NAMALWA (cell line): Measurements from ENCODE around the gene MROH2B.
"Not testable (repeated sequence)": the region's sequence is repeated elsewhere in the genome, so short reads cannot be mapped to it uniquely, and the experiment has no call there.

Experiments
- DNase-seq: peaks from one replicate; pipeline ENCODE4 v3.0.0-alpha.2; 2015; ENCODE audit warnings: low spot score

The MROH2B gene

DNA sequence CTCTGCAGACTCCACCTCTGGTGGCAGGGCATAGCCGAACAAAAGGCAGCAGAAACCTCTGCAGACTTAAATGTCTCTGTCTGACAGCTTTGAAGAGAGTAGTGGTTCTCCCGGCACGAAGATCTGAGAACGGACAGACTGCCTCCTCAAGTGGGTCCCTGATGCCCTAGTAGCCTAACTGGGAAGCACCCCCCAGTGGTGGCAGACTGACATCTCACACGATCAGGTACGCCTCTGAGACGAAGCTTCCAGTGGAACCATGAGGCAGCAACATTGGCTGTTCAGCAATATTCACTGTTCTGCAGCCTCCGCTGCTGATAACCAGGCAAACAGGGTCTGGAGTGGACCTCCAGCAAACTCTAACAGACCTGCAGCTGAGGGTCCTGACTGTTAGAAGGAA, 48.5 kb downstream of the MROH2B start:
- DNase-seq = not testable (repeated sequence)

DNA sequence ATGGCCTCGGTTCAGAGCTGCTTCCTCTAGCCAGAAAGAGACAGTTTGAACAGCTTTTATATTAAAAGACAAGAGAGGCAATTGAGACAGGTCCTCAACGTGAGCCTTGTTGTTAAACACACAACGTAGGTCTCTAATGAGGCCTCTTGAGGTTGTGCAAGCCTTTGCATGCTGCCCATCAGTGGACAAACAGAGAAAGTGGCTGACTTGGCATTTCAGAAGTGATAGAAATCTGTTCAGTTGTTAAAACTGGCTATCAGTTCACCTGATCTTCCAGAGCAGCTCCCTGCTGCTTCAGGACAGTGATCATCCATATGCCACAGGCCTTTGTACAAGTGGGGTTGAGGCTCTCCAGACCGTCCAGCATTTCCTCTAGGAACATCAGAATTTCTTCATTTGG, 58.8 kb downstream of the MROH2B start:
- no peak for DNase-seq

DNA sequence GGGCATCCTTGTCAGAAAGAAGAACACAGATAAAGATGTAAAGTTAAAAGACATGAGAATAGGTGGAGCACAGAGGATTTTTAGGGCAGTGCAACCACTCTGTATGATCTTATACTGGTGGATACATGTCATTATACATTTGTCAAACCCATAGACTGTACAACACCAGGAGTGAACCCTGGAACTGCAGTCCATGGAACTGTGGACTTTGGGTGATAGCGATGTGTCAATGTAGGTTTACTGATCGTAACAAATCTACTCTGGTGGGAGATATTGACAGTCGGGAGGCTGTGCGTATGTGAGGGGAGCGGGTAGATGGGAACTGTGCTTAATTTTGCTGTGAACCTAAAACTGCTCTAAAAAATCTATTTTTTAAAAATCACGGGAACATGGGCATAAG, 60.6 kb downstream of the MROH2B start:
- no peak for DNase-seq

DNA sequence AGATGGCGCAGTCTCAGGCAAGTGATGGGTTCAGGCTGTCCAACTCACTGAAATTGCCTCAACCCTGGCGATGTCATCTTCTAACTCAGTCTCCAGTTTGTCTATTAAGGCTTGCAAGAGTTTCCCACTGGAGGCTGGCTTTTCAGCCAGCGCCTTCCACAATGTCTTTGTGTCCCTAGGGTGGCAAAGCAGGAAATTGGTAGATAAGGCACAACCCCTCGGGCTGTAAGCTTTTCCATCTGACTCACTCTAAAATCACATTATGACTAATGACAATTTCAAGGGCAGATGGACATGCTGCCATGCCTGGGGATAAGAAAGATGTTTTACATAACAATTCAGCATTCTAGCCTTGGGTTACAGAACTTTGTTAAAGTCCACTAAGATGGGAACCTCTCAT, 61.9 kb downstream of the MROH2B start:
- DNase-seq = no peak

DNA sequence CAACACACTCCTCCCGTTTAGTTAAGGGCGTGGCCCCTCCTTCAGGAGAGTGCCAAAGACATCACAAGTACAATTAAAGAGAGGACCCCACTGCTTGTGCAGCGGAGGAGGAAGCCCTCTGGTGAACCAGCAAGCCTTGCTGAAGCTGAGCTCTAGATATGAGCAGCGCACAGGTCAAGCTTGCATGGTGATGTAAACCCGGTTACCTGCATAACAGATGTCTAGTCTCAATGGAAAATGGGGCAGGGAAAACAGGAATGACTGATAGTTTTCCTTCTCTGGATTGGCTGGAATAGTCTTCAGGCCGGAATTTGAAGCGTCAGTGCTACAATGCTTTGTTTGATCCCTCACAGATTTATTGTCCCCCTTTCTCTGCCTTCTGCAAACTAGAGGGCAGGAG, 66.2 kb downstream of the MROH2B start:
- no peak for DNase-seq

DNA sequence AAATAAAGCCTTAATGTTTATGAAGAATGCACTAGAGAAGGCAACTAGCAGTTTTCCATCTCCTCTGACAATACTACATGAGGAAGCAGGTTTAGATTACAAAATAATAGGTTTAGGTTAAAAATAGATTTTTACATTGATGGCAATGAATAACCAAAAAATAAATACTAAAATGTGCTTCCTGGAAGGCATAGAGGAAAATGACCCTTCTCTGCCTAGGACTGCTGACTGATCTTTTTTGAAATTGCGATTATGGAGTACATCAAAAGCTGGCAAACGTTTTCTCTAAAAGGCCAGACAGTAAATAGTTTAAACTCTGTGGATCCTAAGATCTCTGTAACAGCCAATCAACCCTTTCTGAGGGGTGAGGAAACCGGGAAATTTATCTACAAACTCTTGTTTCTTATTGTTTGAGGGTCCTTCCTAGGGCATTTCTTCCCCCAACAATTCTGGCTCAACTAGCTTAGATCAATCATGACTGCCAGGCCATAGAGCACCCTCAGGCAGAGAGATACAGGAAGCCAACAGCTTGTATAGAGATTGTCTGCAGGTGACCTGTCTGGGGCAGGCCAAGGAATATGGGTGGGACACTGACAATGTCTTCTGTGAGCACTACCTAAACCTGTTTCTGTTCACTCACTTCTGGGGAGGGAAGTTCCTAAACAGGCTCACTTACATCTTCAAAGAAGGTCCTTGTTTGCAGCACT, 67.3 kb downstream of the MROH2B start:
- DNase-seq = no peak

DNA sequence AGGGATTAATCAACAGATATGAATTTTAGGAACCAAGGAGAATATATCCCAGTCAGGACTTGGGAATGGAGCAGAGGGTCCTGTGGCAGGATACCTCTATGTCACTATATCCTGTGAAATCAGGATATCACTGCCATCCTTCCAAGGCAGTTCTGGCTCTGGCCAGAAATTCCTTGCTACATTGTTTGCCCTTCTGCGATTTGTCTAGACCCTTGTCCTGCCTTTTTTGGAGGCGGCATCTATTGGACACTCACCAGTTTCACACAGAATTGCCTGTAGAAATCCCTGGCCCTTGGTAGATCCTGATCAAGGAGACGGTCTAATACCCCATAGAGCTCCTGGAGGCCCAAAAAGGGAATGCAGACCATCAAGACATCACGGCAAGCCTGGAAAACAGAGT, 71.2 kb downstream of the MROH2B start:
- DNase-seq = no peak

DNA sequence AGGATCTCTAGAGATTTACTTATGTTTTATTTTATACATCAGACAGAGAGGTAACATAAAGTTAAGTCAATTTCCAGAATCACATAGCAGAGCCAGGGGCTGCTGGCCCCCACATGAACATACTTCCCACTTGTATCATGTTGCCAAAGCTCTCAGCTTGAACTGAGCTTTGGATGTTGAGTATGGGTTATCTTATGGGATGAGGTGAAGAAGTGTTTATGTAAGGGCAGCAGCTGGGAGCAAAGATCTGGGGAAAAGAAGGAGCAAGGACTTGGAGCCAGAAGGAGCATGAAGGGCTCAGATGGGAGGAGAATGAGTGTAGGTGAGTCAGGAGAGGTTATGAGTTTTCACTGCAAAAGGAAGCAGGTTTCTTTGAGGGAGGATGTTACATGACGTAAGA, 72.0 kb downstream of the MROH2B start:
- no peak for DNase-seq

DNA sequence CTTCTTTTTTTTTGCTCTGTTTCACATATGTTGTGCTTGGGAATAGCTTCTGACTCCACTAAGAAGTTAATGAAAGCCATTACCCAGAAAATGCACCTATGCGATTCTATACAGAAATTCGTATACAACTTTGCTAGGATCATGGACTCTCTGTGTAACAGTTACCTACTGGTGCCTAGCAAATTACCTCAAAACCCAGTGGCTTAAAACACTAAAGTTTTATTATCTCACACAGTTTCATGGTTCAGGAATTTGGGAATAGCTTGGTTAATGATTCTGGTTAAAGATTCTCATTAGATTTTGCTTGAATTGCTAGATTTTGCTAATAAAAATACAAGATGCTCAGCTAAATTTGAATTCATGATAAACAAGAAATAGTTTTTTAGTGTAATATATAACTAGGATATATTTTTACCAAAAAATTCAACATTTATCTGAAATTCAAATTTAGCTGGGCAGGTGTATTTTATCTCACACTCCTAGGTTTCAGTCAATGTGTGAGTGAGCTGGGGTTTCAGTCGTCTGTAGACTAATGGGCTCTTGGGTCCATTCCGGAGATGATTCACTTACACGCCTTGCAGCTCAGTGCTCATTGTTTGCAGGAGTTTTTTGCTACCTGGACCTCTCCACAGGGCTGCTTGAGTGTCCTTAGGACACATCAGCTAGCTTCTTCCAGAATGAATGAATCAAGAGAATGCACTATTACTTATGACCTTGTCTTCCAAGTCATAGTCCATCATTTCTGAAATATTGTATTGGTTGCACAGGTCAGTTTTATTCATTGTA, 75.1 kb downstream of the MROH2B start:
- DNase-seq = no peak

DNA sequence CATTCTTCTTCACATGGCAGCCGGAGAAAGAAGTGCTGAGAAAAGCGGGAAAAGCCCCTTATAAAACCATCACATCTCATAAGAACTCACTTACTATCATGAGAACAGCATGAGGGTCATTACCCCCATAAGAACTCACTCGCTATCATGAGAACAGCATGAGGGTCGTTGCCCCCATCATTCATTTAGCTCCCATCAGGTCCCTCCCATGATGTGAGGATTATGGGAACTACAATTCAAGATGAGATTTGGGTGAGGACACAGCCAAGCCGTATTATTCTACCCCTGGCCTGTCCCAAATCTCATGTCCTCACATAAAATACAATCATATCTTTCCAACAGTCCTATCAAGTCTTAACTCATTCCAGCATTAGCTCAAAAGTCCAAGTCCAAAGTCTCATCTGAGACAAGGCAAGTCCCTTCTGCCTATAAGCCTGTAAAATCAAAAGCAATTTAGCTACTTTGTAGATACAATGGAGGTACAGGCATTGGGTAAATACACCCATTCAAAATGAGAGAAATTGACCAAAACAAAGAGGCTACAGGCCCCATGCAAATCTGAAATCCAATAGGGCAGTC, 79.1 kb downstream of the MROH2B start:
- DNase-seq = no peak

DNA sequence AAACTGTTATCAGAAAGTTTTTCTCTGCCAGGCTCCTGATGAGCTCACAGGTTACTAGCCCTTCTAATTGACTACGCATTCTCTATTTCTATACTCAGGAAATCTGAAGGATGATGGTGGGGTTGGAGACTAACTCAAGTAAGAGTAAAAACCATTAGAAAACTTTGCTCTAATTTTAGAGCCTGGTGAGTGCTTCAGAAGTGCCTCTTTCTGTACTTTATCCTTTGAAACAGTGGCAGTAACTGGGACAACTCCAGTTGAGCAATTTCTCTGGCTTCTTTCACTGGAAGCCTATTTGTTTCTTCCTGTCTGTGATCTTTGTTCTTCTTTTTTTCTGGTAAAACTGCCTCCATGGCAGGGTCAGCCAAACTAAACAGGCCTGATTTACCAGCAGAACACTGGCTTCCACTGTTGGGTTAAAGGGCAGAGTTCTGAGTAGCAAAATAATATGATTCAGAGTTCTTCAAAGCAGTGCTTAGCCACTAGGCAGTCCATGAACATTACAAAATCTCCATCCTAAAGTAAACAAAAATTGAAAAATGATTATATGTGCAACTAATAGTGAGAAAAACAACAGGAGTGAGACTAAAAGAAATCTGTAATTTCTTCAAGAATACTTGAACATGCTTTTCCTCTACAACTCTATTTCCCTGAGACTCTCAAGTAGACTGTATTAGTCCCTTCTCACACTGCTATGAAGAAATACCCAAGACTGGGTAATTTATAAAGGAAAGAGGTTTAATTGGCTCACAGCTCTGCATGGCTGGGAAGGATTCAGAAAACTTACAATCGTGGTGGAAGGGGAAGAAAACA, 79.8 kb downstream of the MROH2B start:
- no peak for DNase-seq

DNA sequence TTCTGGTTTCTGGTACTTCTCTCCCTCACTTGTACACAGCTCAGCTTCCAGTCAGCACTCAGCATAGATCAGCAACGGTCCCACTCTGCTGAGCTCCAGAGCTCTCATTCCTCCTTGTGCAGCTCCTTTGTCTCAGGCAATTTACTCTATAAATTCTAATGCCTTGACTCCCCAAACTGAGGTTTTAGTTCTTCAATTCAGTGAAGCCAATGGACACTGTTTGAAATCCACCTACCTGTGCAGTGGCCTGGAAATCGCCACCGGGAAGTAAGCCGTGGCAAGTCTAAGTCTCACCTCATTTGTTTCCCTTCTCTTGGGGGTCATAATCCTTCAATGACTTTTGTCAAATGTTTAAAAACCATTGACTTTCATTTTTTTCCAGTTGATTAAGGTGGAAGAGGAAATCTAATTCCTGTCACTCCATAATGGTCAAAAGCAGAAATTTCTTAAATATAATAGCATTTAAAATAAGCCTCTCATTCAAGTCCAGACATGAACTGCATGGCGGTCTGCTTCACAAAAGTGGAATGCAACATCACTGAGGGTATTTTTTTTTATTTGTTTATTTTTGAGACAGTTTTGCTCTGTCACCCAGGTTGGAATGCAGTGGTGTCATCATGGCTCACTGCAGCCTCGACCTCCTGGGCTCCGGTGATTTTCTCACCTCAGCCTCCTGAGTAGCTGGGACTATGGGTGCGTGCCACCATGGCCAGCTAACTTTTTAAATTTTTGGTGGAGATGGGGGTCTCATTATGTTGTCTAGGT, 82.2 kb downstream of the MROH2B start:
- DNase-seq = no peak

DNA sequence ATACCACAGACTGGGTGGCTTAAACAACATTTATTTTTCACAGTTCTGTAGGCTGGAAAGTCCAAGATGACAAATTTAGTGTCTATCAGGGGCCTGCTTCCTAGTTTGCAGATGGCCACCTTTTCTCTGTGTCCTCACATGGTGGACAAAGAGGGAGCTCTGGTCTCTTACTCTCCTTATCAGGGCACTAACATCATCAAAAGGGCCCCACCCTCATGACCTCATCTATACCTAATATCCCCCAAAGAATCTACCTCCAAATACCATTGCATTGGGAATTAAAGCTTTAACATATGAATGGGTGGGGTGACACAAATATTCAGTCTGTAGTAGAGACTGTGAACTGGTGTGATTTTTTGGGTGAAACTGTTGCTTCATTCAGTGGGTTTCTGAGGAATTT, 83.8 kb downstream of the MROH2B start:
- DNase-seq = no peak

DNA sequence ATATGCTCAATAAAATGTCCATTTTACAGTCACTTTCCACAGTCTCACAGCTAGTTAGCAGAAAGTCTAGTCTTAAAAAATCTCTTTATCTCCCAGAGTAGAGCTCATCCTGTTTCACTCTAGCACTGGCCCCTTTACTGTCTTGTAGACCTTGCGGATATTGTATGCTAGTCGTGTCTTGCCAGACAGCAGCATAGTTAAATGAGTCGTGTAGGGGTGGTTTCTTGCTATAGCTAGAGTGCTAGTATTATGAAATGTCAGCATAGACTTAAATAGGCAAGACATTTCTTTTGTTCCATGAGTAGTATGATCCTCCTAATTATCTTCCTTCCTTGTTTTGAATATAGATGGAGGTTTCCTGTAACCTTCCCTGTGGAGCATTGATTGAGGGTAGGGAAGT, 84.5 kb downstream of the MROH2B start:
- no peak for DNase-seq

DNA sequence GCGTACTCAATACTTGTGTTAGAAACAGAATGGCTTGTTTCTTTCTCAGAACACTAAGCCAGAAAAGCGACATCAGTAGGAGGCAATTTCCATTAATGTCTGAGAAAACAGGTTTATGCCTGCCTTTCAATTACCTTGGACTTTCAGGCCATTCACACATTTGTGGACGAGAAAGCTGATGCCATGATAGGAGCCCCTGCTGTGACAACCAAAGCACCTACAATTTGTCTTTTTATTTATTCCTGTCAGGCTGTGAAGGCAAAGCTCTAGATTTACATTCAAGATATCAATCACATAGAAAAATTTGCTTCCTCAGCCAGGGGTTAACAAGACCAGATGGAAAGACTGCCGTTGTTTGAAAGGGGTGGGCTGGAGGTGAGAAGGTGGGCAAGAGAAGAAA, 85.6 kb downstream of the MROH2B start:
- no peak for DNase-seq

DNA sequence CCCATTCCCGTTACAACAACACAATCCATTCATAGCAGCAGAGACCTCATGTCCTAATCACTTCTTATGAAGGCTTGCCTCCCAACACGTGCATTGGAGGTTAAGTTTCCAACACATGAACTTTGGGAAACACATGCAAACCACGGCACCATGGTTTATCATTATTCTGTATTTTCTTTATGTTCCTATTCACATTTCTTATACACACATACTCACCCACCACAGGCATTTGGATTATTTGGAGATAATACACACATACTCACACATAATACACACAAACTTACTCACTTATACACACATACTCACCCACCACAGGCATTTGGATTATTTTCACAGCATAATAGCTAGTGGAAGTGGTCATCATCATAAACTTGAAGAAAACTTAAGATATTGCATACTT, 86.3 kb downstream of the MROH2B start:
- DNase-seq = no peak

DNA sequence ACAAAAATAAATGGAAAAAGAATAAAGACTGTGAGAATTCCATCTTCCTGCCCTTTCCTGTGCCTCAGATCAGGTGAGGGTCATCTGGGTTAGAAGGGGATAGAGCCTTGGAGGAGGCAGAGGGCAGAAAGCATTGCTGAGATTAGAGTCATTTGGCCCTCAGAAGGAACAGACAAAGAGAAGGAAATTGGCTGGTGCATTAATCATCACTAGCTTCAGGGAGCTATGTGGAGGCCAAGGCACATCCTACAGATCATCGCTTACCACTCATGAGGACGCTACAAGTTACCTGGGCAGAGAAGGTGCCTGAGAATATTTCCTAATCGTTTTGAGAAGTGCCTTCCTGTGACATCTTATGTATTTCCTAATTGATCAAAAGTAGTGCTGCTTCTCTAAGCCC, 87.4 kb downstream of the MROH2B start:
- no peak for DNase-seq

DNA sequence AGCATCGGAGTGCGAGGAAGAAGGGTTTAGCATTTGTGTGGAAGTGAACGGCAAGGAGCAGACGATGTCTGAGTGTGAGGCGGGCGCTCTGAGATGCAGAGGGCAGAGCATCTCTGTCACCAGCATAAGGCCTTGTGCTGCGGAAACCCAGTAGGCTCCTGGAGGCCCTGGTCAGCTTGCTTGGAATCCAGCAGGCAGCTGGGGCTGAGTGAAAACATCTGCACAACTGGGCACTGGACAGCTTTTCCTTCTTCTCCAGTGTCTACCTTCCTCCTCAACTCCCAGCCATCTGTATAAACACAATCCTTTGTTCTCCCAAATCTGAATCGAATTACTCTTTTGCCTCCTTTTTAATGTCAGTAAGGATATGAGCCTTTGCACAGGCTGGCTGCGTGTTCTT, 89.7 kb downstream of the MROH2B start:
- DNase-seq = no peak

DNA sequence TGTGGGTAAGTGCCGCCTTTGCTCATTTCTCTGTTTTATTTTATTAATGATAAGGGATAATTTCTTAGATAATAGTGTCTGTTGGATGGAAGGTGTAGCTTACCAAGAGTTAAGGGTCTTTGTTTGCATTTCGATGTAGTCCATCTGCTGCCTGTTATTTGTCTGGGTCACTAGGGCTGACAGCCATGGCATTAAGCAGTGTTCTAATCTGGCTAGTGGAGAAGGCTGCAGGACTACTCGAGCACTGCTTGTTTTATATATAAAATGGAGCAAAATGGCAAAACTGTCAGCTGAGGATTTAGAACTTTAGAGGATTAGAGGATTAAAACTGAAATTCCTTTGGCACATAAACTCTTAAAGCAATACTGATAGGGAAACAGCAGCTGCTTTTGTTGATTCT, 94.3 kb downstream of the MROH2B start:
- no peak for DNase-seq

DNA sequence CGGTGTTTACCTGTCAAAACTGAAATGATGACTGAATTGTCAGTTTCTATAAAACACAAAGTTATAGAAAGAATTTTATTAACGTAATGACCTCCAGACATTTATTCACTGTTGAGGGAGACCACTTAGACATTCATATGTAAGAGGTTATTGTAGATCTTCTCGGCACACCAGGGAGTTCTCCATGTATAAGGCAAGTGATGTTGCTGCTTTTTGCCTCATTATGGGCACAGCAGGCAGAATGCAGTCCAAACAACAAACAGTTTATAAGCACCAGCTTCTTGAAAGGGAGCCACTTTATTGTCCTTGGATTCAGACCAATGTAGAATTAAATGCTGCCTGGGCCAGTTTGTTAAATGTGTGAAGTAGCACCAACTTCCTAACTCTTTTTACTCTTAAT, 95.1 kb downstream of the MROH2B start:
- no peak for DNase-seq

DNA sequence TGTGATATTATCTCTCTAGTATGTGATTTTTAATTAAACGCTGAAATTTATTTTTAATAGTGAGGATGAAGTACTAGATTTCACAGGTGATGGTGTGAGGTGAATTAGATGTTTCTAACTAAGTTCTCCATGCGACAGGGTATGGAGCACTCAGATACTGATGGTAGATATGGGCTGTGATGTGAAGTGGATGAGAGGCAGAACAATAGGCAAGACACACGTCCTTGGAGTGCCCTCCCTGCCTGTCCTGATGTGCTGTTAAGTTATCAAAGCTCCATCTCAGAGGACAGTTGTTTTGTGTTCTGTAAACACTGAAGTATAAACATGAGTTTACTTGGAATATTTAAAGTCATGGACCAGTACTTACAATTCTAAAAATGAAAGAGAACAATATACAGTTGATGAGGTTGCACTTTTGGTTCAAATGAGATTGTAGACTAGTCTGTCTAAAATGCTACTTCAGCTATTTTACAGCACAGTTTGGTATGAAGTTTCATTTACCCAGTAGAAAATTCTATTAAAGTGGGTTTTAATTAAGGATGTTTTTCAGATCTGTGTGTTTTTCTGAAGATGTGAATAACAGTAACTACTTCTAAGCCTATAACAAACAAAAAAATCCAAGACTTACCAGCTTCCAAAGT, 97.7 kb downstream of the MROH2B start:
- DNase-seq = no peak
